AG08396 (cell line): Measurements from ENCODE around the gene SHD.
"Not testable (repeated sequence)": the region's sequence is repeated elsewhere in the genome, so short reads cannot be mapped to it uniquely, and the experiment has no call there.

Source experiments
- DNase-seq: peaks from one replicate; pipeline ENCODE4 v3.0.0; 2012; ENCODE audit warnings: low spot score, mixed read lengths

The SHD gene

GRCh38 chr19:4267101-4267900 is 11.8 kb upstream of the SHD start:
- DNase-seq, result peak; percentile 73

GRCh38 chr19:4267901-4268815 is 10.9 kb upstream of the SHD start:
- DNase-seq, result no peak

DNA sequence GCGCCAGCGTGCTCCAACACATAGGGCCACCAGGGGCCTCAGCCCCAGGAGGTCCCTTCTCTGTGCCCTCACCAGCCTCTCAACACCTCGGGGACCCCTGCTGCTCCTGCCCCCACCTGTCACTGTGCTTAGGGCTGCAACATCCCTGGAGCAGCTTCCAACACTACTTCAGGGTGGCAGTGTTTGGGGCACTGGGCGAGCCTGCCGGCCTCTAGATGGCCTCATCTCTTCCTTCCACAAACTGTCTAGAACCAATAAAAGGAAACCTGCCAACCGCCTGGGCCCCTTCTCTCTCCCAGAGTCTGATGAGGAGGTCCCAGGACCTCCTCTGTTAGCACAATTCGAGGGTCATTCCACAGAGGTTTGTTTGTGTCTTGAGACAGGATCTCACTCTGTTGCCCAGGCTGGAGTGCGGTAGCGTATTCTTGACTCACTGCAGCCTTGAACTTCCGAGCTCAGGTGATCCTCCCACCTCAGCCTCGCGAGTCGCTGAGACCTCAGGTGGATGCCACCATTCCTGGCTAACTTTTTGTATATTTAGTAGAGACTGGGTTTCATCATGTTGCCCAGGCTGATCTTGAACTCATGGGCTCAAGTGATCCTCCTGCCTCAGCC is 10.1 kb upstream of the SHD start:
- no peak for DNase-seq

- DNase-seq, result no peak
Observed at GRCh38 chr19:4272894-4273293, 6.2 kb upstream of the SHD start.

GRCh38 chr19:4274321-4274686 is 4.8 kb upstream of the SHD start:
- DNase-seq, result not testable (repeated sequence)

DNA sequence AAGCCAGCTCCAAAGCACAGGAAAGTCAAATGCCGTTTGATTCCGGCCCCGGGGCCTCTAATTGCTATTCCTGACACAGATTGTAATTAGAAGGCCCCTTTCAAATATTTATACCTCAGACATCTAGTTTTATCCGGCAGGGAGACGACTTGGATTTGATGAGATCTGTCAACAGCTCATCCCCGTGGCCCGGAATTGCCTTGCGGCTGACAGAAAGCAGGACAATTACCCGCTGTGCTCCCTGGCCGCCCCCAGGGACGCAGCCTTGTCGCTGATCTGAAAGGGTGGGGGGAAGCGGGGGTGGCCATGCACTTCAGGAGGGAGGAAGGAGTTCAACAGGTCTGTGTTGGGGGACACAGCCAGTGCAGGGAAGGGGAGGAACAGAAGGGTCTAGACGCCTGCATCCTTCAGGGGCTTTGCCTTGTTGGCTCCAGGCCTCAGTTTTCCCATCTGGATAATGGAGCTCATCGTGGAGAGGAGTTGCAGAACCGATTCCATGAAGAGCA is 1.8 kb upstream of the SHD start:
- DNase-seq, result no peak

GRCh38 chr19:4278010-4278409 is 1.1 kb upstream of the SHD start:
- DNase-seq, result no peak

DNA sequence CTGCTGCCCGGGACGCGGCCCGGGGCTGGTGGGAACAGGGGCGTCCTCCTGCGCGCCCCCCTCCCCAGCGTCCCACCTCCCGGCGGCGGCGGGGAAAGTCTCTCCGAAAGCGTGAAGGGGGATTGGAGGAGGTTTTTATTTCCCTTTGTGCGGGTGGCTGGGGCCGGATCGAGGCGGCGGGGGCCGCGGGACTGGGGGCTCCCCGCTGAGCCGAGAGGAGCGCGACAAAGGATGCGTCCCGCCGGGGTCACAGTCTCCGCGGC is 132 bp downstream of the SHD start:
- DNase-seq, result no peak

GRCh38 chr19:4279530-4280422 is 710 bp downstream of the SHD start:
- no peak for DNase-seq

- DNase-seq, result peak; percentile 66
Observed at GRCh38 chr19:4284176-4284958, 5.3 kb downstream of the SHD start.

GRCh38 chr19:4284974-4285373 is 5.9 kb downstream of the SHD start:
- no peak for DNase-seq

GRCh38 chr19:4286141-4286540 is 7.1 kb downstream of the SHD start:
- DNase-seq, result not testable (repeated sequence)

GRCh38 chr19:4288091-4288777 is 9.2 kb downstream of the SHD start:
- DNase-seq, result no peak

DNA sequence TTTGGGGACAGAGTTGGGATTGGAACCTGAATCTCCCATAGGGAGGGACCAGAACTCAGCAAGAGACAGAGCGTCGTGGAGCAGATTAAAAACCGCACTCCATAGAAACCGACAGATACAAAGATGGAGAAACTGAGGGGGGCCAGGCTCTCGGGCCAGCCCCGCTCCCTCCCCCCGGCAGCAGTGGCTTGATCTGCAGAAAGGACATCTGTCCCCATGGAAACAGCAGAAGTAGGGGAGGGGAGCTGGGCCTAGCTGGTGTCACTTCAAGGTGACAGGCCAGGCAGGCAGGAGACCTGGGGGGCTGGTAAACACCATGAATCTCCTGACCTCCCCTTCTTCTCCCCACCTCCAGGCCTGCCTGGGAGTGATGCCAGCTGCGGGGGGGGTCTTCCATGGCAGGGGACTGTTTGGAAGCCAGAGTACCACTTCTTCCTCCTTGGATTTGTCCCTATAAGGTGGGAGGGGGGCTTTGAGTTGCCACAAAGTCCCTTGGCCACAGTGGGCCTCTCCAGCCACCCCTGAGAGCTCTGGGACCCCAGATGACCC is 12.2 kb downstream of the SHD start:
- no peak for DNase-seq

- DNase-seq, result no peak
Observed at GRCh38 chr19:4292515-4292914, 13.4 kb downstream of the SHD start.

DNA sequence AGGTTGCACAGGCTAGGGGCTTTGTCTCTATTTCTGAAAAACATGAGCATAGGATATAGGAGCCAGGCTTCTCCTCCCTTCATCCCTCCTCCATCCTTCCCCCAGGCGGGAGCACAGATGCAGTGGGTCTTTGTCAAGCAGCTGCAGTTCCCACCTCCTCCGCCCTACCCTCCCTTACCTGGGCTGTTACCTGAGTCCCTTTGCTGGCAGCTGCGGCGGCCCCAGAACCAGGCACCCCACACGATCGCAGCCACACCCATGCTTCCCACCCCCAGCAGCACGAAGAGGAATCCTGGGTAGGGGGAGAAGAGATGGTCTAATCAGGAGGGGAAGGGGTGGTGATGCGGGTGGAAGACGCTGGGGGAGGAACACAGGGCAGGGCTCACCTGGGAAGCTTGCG is 15.3 kb downstream of the SHD start:
- no peak for DNase-seq

DNA sequence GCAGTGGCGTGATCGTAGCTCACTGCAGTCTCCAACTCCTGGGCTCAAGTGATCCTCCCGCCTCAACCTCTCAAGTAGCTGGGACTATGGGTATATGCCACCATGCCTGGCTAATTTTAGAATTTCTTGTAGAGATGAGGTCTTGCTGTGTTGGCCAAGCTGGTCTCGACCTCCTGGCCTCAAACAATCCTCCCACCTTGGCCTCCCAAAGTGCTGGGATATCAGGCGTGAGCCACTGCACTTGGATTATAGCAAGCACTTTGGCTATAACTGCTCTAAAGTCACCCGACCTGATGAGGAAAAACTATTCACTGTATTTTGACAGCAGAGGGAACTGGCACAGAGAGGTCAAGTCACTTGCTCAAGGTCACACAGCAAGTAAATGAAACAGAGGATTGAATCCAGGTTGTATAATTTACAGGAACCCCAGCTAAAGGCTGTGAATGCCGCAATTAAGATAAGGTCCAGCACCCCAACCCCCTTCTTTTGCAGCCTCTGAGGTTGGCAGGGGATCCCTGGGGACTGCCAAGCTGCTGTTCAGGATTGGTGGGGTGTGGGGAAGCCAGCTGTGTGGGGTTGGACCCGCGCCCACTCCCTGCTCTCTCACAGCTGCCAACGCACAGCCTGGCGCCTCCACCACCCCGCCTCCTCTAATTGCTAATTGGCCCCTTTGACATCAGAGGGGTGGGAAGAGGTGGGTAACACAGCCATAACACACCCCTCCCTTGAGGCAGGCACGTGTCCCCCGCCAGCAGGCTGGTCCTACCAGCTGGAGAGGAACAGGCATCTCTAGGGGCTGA is 17.1 kb downstream of the SHD start:
- no peak for DNase-seq

GRCh38 chr19:4297901-4298809 is 19.1 kb downstream of the SHD start:
- no peak for DNase-seq
